Measurements from ENCODE around the gene ACHE.

The ACHE gene

DNA sequence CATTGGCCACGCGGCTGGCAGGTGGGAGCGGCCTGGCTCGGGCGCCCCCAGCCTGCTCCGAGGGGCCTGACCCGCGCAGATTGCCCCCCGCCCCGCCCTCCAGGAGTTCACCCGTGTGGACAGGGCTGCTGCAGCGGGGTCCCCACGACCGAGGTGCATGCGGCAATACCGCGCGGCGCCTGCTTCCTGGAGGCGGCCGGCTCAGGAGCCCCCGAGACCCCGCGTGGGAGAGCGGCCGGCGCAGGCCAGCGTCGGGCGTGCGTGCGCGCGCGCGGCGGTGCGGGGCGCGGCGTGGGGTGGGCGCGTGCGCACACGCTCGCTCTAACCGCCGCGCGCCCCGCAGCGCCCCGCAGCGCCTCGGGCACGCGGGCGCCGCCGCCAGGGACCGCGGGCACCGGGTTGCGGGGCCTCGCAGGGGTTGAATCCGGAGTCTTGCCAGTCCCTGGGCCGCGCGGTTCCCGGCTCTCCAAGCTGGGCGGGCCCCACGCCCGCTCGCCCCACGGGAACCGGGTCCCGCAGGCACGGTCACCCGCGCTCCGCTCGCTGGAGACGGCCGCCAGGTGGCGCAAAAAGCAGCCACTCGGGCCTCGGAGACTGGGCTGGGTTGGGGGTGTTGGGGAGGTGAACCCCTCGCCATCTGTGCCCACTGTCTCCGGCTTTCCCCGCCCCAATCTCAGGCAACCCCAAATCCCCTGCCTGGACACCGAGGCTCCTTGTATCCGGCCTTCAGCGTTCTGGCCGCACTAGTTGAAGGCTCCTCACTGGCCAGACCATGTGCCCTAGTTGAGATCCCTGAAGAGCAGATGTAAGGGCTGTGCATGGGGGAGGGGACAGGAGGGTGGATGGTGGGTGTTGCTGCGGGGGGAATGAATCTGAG is 1.3 kb upstream of the ACHE start:
- no peak for DNase-seq

DNA sequence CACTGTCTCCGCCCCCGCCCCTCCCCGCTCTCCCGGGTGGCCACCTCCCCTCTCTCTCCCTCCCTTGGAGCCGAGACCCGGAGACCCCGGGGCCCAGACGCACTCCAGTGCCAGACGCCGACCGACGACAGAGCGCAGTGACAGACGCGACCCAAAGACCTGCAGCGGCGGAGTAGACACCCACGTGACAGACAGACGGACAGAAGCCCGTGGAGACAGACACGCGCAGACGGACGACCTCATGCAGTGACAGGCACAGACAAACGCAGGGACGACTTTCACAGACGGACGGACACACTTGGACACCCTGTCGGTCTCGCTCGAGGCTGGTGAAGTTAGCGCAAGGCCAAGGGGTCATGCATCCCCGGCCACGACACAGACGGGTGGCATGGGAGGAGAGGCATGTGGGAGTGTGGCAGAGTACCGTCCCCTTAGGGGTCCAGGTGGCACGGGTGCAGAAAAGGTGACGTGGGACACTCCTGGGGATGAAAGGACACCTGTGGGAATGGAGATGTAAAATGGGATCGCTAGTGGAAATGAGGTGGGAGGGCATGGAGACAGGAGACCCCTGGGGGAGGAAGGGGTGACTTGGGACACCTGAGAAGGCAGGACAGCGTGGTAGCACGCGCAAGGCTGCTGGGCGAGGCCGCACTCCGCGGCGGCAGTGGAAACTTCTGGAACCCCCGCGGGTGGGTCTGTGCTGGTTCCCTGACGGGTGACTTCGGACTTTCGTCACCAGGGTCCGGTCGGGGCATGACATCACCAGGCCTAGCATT is 456 bp upstream of the ACHE start:
- DNase-seq, result no peak

DNA sequence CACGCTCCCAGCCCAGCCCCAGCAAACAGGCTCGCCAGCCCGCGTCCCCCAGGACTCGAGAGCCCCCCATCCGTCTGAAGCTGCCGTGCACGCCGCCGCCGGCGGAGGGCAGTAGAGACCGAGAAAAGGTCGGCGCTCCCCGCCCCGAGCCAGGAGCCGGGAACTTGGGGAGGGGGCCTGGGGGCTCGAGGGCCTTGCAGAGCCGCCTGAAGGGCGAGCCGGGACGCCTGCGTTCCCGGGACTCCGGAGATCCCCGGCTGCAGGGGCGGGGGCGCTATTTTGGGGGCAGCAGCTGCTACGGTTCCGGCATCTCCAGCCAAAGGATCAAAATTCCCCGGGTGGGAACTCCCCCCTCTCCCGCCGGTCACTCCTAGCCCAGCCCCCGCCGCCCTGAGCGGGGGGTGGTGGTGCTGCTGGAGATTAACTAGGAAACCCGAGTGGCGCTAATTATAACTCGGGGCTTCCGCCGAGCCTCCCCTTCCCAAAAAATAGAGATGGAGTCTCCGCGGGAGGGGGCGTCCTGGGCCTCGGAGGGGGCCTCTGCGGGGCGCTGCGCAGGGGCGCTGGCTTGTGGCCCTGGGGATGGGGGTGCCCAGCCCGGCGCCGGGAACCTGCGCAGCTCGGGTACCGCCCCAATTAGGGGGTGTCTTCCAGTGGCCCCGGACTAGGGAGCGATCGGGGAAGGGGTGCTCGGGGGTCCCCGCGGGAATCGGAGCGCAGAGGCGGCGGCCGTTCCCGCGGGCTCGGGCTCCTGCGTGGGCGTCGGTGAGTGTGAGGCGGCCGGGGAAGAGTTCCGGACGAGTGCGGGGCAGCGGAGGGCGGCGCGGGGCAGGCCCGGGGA is 608 bp downstream of the ACHE start:
- no peak for DNase-seq

DNA sequence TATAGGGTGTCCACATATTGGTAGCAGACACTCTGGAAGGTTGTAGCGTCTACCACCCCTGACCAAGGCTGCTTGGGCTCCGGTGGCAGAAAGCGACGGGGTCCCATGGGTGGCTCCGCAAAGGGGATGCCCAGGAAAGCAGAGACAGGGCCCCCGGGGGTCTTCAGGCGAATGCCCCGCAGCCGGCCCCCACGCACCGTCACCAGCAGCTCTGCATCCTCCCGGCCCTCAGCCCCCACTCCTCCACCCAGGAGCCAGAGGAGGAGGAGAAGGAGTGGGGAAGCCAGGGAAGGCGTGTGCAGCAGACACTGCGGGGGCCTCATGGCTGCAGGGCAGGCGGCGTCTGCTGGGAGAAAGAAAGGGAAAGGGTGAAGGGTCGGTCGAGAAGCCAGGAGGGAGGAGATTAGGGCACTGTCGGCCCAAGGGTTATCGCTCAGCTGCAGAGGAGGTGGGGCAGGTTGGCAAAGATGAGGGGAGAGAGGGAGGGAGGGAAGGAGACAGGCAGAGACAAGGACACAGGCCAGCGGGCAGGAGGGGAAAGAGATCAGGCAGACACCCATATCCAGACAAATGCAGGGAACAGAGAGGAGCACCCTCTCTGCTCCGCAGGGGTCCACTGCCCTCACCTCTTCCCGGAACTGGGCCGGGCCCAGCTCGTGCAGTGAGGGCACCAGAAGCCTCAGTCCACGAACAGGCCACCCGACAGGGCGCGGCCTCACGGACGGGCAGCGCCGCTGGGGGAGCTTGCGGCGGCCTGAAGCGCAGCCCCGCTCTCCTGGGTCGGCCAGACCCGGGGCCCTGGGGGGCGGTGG is 1.6 kb downstream of the ACHE start:
- no peak for DNase-seq

DNA sequence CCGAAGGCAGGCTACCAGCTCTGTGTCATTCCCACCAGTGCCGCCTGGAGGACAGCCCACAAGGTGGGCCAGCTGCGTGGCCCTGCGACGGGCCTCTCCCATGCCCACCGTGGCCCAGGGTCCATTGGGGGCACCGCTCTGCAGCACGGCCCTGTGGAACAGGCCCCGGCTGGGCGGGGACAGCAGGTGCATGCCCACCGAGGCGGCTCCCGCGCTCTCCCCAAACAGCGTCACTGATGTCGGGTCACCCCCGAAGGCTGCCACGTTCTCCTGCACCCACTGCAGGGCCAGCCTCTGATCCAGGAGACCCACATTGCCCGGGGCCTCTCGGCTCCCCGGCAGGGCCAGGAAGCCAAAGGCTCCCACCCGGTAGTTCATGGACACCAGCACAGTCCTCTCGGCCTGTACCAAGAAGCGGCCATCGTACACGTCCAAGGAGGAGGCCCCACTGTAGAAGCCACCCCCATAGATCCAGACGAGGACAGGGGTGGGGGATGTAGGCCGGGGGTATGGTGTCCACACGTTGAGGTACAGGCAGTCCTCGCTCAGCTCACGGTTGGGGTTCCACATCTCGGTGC is 2.3 kb downstream of the ACHE start:
- no peak for DNase-seq

DNA sequence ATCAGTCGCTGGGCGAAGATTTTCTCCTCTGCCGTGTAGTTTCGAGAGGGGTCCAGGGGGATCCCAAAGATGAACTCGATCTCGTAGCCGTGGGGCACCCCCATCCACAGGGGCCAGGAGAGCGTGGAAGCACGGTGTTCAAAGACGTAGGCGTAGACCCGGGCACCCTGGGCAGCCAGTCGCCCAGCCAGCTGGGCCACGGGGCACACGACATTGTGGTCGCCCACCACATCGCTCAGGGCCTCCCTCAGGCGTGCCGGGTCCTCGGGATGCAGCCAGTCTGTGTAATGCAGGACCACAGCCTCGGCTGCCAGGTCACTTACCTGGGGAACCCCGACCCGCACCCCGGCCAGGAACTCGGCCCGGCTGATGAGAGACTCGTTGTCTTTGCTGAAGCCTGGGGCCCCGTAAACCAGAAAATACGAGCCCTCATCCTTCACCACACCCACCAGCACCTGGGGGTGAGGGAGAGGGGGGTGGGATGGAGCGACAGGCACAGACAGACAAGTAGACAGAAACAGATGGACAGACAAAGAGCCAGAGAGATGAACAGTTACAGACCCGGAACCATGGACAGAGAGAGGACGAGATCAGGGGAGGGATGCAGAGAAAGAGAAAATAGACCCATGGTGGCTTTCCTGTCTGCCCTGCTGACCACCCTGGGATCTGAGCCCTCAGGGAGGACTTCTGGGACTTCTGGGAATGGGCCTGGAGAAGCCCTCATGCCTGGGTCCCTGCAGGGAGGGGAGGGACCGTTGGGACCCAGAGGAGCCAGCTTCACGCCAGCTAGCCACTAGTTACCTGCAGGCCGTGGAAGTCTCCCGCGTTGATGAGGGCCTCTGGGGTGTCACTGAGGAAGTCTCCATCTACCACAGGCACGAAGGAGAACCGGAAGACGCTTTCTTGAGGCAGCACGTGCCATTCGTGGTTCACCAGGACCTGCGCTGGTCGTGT is 3.0 kb downstream of the ACHE start:
- DNase-seq, result no peak

DNA sequence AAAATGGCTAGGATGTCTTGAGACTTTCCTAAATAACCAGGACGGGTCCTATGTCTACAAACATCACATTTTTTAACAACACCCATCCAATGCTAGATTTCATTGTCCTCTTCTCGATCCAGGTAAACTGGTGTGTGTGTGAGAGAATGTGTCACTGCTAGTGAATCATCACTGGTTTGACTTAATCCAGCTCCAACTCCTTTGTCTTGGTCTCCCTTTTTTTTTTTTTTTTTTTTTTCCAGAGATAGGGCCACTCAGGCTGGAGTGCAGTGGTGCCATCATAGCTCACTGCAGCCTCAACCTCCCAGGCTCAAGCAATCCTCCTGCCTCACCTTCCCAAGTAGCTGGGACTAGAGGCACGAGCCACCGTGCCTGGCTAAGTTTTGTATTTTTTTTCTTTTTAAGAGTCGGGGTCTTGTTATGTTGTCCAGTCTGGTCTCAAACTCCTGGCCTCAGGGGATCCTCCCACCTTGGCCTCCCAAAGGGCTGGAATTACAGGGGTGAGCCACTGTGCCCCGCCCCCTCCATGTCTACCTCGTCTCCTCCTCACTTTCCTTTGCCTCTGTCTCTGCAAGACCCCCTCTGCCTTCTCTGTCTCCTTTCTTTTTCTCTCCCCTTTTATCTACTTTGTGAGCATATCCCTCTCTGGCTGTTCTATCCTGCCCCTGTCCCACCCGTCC is 4.0 kb downstream of the ACHE start:
- DNase-seq, result no peak

DNA sequence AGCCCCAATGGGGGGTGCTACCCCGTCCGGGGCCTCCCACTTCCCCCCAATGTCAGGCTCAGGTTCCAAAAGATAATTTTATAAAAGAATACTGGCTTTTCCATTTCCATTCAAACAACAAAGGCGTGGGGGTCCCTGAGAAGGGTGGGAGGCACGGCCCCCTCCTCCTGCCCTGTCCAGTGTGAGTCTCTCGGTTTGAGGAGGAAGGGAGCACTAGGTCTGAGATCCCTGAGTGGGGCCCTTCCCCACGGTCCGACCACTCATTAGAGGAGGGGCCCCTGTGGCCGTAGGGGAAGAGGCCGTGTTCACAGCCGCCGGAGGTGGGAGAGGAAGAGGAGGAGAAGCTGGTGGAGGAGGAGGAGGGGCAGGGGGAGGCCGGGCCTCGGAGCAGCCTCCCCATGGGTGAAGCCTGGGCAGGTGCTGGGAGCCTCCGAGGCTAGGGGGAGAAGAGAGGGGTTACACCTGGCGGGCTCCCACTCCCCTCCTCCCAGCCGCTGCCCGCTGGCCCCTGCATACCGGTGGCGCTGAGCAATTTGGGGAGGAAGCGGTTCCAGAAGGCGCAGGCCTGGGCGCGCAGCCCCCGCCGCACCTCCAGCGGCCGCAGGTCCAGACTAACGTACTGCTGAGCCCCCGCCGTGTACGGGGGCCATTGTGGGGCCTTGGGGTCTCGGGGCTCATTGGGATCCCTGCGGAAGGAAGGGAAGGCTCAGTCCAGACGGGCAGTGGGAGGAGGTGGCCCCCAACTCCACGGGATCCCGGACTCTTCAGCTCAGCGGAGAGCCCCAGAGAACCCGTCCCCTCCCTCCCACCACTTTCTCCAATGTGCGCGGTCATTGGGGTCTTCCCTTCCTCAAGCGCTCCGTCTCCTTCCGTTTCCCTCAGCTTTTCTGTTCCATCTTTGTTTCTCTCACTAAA is 4.8 kb downstream of the ACHE start:
- no peak for DNase-seq

DNA sequence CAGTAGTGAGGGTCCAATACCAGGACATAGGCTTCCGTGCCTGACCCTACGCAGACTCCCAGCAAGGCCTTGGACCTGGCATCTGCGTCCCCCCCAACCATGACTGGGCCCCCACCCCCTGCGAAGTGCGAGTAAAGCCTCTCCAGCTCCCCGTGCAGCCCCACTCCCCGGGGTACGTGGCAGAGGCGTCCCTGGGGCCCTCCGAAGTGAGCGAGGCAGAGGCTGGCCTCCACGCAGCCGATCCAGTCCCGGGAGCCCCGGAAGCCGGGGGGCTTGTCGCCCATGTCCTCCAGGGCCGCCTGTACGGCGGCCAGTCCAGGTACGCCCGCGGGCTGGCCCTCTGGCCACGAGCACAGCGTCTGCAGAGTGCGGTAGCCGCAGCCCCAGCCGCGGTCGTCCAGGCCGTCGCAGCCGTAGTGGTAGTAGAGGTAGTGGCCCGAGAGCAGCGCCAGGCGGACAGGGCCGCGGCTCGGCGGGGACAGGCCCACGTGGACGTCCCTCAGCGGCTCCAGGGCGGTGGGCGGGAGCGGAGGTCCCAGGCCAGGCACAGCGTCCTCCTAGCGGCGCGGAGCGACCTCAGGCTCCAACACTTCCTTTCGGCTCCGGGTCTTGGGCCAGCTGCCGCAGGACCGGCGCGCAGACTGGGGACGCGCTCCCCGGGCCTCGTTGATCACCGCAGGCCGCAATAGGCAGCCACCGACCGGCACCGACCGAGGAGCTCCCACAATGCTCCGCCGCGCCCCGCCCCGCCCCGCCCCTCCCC is 6.5 kb downstream of the ACHE start, which contains the start of gene UFSP1:
Gene UFSP1 (minus strand): TSS at position 728 of the 763 bp plus-strand sequence. CDS start 444 bp downstream, at position 284.
- no peak for DNase-seq

DNA sequence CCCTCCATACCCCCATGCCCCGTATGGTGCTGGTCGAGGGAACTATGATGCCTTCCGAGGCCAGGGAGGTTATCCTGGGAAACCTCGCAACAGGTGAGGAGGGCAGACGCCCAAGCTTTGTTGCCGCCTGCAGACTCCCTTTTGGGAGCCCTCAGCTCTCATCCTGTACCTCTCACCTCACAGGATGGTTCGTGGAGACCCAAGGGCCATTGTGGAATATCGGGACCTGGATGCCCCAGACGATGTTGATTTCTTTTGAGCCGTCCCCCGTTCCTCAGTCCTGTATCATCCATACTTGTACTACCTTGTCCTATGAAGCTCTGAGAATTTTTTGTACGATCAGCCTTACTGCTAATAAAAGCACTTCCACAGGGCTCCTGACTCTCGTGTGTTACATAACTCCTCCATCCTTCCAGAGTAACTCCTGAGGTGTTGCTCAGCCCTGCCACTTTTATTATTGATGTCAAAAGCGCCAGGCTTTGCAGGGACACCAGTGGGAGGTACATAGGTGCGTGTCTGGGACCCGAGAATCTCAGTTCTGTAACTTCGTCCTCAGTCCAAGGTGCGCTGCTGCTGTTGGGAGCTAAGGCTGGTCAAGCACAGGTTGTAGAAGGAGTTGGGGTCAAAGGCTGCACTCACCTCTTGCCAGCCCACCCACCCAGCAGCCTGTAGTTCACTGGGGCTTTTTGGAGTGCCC is 7.2 kb downstream of the ACHE start:
- no peak for DNase-seq

DNA sequence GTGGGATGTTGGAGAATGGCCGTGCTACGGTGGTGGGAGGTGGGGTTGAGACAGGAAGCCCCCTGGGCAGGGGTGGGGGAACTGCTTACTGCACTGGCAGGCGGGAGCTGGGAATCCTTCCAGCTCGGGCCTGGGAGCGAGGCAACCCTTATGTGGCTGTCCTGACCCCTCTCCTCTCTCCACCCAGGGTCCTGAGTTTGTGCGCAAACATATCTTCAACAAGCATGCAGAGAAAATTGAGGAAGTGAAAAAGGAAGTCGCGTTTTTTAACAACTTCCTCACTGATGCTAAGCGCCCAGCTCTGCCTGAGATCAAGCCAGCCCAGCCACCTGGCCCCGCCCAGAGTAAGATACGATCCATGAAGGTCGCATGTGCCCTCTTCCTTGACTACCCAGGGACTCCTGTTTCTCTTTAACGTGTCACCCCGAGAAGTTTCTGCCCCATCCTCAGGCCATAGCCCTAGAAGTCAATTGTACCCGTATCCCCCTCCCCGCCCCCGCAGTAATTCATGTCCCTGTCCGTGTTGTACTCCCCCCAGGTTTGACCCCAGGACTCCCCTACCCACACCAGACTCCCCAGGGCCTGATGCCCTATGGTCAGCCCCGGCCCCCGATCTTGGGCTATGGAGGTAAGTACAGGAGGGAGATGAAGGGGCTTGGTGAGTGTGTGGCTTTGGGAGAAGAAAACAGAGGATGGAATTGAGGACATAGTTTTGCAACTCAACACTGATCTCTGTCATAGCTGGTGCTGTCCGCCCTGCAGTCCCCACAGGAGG is 8.0 kb downstream of the ACHE start:
- DNase-seq, result no peak

DNA sequence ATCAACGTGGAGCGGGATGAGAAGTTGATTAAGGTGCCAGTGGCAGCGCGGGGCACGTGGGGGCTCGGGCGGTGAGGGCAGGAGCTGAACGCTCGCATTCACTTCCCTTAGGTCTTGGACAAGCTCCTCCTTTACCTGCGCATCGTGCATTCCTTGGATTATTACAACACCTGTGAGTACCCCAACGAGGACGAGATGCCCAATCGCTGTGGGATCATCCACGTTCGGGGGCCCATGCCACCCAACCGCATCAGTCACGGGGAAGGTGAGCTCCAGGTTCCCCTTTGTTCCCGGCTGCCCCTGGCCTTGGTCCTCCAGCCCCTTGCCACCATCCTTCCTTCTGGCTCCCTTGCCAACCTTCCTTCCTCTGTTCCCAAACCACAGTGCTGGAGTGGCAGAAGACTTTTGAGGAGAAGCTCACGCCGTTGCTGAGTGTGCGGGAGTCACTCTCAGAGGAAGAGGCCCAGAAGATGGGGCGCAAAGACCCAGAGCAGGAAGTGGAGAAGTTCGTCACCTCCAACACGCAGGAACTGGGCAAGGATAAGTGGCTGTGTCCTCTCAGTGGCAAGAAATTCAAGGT is 8.7 kb downstream of the ACHE start:
- DNase-seq, result no peak

DNA sequence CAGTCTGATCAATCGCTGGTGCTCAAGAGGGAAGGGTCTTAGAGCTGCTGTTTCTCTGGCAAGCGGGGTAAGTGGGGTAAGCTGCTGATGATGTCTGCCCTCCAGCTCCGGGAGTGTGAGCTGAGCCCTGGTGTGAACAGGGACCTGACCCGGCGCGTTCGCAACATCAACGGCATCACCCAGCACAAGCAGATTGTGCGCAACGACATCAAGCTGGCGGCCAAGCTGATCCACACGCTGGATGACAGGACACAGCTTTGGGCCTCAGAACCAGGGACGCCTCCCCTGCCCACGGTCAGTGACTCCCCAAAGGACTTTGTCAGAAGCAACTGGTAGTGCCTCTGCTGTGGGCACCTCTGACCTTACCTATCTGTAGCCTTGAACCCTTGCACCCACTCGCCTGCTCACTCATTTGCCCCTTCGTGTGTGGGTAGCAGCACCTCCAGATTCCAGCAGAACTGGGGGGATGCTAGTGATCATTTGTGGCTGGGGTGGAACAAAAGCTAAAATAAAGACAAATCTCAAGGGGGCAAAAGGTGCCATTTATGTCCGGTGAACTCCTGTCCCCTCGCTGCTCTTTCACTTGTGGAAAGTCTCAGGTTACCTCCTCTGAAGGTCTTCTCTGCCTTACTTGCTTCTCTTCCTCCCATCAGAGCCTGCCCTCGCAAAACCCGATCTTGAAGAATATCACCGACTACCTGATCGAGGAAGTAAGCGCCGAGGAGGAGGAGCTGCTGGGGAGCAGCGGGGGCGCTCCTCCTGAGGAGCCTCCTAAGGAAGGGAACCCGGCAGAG is 9.3 kb downstream of the ACHE start:
- DNase-seq, result no peak

DNA sequence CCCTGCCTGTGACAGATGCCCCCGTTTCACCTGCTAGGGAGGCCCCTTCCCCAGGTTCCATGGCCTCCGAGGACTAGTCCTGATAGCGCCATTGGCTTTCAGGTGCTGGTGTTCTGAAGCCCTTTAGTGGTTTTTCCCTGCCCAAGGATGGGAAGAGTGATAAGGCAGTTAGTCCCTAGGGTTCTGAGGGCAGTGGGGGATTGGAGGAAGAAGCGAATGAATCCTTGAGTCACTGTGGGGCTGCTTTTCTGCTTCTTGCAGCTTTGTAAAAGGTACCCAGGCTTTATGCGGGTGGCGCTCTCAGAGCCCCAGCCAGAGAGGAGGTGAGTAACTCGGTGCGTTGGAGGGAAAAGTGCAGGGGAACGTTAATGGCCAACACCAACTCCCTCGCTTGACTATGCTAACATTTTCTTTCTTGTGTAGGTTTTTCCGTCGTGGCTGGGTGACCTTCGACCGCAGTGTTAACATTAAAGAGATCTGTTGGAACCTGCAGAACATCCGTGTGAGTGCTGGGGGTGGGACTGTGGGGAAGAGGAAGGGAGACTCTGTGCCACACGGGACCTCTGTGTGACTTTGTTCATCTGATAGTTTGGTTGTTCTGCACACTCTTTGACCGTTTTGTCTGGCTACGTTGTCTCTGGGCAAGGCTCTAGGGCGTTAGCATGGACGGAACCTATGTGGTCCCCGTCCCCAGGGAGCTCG is 10.1 kb downstream of the ACHE start:
- no peak for DNase-seq

Measured in NCI-H226 (cell line).